GM21447 (cell line): ENCODE results near the gene GCC1.
"Not testable (repeated sequence)": the region's sequence is repeated elsewhere in the genome, so short reads cannot be mapped to it uniquely, and the experiment has no call there.

ENCODE experiments used
- ATAC-seq: cut with Tn5 transposase; IDR thresholded peaks from one replicate; pipeline ENCODE4 v1.9.1; 2021; ENCODE audit not compliant: unreplicated experiment

Gene GCC1

DNA sequence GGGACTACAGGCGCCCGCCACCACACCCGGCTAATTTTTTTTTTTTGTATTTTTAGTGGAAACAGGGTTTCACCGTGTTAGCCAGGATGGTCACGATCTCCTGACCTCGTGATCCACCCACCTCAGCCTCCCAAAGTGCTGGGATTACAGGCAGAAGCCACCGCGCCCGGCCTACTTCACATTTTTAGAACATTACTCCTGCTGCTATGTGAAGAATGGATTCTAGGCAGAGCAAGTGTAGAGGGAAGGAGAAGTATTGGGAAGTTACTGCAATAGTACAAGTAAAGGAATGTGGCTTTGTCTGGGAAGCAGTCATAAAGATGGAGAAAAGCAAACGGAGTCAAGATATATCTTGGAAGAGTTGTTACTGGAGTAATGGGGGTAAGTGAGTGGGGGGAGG, 44.9 kb downstream of the GCC1 start:
- not testable (repeated sequence) for ATAC-seq

DNA sequence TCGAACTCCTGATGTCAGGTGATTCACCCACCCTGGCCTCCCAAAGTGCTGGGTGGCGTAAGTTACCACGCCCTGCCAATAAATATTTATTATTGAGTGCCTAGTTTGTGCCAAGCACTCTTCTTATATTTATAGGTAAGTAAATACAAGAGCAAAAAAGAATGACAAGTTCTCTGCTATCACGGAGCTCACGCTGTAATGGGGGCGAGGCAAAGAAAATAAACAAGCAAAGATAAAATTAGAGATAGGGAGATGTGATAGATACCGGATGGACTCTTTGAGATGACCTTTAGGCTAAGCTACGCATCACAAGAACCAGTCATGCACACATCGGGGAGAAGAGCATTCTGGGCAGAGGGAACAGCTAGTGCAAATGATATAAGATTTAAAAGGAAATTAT, 46.3 kb downstream of the GCC1 start:
- no peak for ATAC-seq

DNA sequence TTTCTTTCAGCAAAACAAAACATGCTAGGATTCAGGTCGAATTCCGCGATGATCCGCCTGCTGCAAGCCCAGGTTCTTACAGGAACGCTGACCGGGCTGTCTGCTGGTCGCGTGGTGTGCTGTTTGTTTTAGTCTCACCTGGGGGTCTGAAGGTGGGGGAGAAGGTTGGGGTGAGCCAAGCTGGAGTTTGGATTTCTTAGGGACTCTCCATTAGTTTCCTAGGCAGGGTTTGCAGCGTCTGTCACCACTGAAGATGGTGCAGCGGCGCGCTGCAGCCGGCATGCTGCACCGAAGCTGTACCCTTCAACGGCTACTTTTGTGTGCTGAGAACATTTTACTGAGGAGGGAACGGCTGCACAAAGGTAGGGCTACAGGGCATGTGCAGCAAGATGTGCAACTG, 48.7 kb downstream of the GCC1 start:
- ATAC-seq: no peak

DNA sequence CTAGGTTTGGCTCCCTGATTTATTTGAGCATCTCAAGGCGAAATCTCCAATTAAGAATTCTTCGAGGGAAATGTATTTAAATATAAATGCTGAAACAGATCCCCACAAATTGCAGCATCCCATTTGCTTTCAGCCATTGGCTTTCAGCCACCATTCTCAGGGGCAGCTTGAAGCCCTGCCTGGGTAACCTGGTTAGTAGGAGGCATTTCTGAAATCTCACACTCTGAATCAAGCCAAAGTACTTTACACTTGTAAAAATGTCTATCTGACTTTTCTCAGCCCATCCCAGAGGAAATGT, 49.1 kb downstream of the GCC1 start:
- ATAC-seq: no peak

DNA sequence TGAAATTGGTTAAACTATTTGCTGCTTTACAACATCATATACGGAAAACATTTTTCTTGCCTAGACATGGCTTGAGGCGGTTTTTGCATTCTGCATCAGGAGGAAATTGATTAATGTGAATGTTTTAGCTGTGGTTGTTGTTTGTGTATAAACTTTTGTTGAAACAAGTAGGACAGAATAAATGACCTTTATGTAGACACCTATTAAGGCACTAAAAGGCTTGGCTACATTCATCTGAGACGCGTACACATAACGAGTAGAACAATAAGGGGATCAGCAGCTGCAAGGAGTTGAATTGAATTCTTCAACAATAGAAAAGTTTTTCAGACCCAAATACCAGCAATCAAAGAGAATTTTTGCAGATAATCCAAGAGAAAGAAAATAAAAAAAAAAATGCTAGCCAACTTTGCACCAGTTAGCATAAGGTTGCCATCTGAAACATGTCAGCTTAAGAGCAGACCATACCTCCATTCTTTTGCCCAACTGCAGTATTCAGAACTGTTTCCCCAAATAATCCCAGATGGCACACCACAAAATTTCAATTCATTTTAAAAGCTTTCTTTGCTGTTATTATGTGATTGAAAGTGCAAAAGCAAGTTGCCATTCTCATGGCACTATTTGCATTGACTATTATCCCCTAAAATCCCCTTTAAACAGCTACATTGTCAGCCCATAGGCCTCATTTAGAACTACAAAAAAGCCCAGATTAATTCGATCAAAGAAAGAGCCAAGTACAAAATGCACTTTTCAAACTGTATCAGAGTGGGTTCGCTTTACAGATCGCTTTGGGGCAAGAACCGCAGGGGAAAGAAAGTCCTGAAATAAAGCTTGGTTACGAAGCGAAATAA, 49.6 kb downstream of the GCC1 start:
- ATAC-seq: no peak

DNA sequence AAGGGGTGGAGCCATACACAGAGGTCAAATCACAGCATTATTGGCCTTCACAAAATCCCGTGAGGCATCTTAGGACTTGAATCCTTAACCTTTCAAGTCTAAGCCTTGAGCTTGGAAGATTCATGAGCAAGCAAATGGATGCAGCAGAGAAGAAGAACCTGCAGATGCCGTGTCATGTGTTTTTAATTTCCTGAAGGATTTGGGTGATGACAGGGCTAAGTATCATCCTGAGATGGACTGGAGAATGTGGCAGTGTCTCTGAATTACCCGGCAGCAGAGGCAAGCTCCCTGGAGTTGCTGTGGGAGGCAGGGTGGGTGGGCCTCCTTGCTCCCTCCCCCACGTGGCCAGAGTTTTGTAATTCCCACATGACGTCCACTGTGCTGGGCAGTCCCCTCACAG, 50.8 kb downstream of the GCC1 start:
- ATAC-seq: no peak

DNA sequence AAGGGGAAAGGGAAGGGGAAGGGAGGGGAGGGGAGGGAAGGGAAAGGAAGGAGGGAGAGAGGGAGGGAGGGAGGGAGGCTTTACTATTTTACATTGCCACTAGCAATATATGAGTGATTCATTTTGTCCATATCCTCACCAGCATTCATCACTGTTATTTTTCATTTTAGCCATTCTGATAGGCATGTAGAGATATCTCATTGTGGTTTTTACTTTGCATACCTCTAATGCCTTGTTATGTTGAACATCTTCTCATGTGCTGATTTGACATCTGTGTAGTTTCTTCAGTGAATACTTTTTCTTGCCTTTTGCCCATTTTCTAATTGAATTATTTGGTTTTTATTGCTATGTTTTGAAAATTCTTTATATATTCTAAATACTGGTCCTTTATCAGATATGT, 52.7 kb downstream of the GCC1 start:
- ATAC-seq: no peak

DNA sequence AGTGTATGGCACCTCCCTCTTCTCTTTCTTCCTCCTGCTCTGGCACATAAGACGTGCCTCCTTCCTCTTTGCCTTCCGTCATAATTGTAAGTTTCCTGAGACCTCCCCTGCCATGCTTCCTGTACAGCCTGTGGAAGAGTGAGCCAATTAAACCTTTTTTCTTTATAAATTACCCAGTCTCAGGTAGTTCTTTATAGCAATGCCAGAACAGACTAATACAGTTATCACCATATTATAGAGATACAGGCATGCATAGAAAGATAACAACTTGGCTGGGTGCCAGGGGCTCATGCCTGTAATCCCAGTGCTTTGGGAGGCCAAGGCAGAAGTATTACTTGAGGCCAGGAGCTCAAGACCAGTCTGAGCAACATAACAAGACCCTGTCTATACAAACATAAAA, 53.2 kb downstream of the GCC1 start:
- no peak for ATAC-seq
